Fibroblast of villous mesenchyme (primary cell): Measurements from ENCODE around the gene TIMM29. TPM values are rescaled to one million over a fixed set of nuclear protein-coding genes. Genes with fewer than 3 reads are reported as not detected.

Experiments
- DNase-seq: peaks from one replicate; pipeline ENCODE4 v3.0.0-alpha.2; 2010; ENCODE audit warnings: low read depth
- H3K4me3 ChIP-seq: 2 replicates; pipeline ENCODE4 v1.5.1; 2011; ENCODE audit warnings: low read depth, mild to moderate bottlenecking, low read length
- total RNA-seq: library from RNA; depleted of rRNA; stranded (reverse); fragments of >200 nt; gene quantifications from 2 replicates; pipeline ENCODE4 v1.2.3, GENCODE V29; 2012
- TF ChIP-seq, protein P1 (sequence below): IDR thresholded peaks from 2 replicates; pipeline ENCODE4 v1.5.1; 2012; ENCODE audit warnings: low read depth, mild to moderate bottlenecking, low read length; ENCODE audit not compliant: insufficient read depth

The TIMM29 gene
- 38.7 and 41.0 TPM in 2 replicates for total RNA-seq

DNA sequence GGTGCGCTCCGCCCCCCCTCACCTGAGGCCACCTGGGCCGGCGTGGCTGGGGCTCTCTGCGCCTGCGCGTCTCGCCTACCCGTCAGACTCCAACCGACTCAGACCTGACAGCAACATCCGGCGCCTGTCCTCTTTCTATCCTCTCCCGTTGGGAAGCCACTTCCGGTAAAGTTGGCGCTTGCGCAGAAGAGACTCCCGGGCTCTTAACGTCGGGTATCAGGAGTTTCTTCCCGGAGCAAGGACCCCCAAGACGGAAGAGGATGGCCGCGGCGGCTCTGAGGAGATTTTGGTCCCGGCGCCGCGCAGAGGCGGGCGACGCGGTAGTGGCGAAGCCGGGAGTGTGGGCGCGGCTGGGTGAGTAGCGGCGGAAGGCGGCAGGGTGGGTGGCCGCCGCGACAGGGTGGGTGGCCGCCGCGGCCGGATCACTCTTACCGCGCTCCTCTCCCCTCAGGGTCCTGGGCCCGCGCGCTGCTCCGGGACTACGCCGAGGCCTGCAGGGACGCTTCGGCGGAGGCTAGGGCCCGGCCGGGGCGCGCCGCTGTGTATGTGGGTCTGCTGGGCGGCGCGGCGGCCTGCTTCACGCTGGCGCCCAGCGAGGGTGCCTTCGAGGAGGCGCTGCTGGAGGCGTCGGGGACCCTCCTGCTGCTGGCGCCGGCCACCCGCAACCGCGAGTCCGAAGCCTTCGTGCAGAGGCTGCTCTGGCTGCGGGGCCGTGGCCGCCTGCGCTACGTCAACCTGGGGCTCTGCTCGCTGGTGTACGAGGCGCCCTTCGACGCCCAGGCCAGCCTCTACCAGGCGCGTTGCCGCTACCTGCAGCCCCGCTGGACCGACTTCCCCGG lies at the start of gene TIMM29, which contains the start of gene YIPF2:
TSS of gene TIMM29 (plus strand) at position 249 of the 839 bp plus-strand sequence. CDS start at position 261, 12 bp downstream.
TSS of gene YIPF2 (minus strand) at position 77 of the 839 bp plus-strand sequence. CDS start 229 bp downstream, outside the sequence.
- H3K4me3 ChIP-seq: peak within 1 kb of the TSS; percentile 91
- DNase-seq: peak; percentile 99
- TF ChIP-seq, protein P1, sequence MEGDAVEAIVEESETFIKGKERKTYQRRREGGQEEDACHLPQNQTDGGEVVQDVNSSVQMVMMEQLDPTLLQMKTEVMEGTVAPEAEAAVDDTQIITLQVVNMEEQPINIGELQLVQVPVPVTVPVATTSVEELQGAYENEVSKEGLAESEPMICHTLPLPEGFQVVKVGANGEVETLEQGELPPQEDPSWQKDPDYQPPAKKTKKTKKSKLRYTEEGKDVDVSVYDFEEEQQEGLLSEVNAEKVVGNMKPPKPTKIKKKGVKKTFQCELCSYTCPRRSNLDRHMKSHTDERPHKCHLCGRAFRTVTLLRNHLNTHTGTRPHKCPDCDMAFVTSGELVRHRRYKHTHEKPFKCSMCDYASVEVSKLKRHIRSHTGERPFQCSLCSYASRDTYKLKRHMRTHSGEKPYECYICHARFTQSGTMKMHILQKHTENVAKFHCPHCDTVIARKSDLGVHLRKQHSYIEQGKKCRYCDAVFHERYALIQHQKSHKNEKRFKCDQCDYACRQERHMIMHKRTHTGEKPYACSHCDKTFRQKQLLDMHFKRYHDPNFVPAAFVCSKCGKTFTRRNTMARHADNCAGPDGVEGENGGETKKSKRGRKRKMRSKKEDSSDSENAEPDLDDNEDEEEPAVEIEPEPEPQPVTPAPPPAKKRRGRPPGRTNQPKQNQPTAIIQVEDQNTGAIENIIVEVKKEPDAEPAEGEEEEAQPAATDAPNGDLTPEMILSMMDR: no peak

DNA sequence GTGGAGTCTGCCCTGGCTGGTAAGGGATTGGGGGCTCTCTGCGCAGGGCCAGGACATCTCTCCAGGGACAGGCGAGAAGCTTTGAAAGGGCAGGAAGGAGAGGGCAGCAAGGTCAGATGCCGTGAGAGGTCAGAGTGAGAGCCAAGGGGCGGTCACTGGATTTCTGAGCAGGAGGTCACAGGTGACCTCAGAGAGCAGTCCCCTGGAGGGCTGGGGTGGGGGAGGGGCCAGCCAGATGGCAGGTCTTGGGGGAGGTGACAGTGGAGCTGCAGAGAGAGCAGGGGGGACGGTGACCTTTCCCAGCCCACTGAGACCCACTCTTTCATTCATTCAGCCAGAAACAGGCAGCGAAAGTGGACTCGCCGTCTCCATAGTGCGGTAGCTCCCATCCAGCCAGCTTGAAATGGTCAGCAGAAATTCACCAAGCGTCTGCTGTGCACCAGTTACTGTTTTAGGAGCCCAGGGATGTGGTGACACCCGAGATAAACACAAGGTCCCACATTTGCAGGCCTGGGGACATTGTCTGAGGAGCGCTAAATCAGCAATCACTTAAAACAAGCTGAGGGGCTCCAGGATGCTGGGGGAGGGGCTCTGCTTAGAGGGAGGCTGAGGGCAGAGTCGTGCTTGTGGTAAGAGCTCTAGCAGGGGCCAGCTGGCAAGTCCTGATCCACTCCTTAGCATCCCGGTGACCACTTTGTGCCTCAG lies 47.1 kb upstream of the TIMM29 start:
- no peak overlapping the region for H3K4me3 ChIP-seq
- TF ChIP-seq, protein P1: no peak
- no peak for DNase-seq

DNA sequence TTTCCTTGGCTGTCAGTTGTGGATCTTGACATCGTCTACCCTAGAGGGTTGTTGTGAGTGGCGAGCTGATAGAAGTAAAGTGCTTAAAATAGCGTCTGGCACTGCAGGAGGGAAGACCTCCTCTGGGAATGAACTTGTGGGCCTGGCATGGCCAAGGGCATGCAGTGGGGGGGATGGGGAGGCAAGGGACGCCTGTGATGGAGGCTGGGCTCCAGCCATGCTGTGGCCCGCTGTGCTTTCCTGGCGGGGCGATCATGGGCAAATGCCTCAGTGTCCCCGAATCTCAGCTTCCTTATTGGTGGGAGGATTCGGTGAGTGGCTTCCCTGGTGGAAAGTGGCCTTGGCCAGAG lies 46.5 kb upstream of the TIMM29 start:
- no peak for DNase-seq
- TF ChIP-seq, protein P1: no peak
- H3K4me3 ChIP-seq: no peak overlapping the region

DNA sequence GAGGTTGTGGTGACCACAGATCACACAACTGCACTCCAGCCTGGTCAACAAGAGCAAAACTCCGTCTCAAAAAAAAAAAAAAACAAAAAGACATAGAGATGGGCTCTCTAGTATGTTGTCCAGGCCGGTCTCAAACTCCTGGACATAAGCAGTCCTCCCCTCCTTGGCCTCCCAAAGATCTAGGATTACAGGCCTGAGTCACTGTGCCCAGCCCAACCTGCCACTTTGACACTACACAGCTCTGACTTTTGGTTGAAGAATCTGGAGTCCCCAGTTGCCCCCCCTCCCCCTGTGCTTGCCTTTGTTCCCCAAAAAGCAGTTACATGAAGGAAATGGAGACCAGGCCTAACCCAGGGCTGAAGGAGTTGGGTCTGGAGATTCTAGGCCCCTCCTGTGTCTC lies 44.3 kb upstream of the TIMM29 start:
- no peak overlapping the region for H3K4me3 ChIP-seq
- TF ChIP-seq, protein P1: no peak
- peak; percentile 94 for DNase-seq

DNA sequence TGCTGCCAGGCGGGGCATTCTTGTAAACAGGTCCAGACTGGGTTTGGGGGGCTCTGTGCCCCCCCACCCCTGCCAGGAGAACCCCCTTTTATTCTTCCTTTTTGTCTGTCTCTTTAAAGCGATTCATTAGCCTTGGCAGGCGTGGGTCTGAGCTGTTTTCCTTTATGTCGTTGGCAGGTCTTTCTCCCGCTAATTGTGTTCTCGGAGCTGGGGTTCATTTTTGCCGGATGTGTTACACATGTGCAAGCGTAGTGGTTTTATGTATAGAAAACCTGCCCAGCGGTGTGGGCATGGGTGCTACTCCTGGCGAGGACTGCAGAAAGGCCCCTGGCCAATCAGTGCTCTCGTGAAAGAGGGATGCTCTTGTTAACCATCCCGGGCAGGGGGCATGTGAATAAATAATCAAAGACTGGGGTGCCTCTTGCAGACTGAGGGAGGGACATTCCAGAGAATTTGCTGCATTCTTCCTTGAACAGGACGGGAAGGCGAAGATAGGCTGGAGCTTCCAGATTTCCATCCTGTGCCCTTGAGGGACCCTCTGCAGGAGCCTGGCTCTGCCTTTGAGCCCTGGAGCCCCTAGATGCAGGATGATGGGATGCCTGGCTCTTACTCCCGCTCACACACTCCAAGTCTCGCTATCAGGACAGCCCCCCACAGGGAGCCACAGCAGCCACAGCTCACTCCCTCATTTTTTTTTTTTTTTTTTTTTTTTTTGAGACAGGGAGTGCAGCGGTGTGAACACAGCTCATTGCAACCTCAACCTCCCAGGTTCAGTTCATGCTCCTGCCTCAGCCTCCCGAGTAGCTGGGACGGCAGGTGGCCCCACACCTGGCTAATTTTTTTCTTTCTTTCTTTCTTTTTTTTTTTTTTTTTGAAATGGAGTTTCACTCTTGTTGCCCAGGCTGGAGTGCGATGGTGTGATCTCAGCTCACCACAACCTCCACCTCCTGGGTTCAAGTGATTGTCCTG lies 43.1 kb upstream of the TIMM29 start:
- TF ChIP-seq, protein P1: no peak
- H3K4me3 ChIP-seq: no peak overlapping the region
- no peak for DNase-seq
